WTC11 (cell line): Measurements from ENCODE around the gene NXPH4. TPM values are rescaled to one million over a fixed set of nuclear protein-coding genes. Genes with fewer than 3 reads are reported as not detected.

ENCODE experiments used
- ATAC-seq: fragments of 200-7000 bp; cut with Tn5 transposase; 2 replicates; pipeline ENCODE4 v1.10.0; 2021; ENCODE audit warnings: mild to moderate bottlenecking, moderate library complexity
- CTCF ChIA-PET: fragments of 300-600 bp; sonication (Branson Sonifier 250); formaldehyde crosslinking; loops from one replicate; lab custom pipeline; 2021; ENCODE audit warnings: antibody characterized with exemption; lab: Charles Lee
- POLR2A ChIA-PET: fragments of 350-600 bp; sonication (Branson Sonifier 250); formaldehyde crosslinking; loops from one replicate; lab custom pipeline; 2021; ENCODE audit warnings: antibody characterized with exemption; lab: Charles Lee
- DNase-seq: peaks from one replicate; pipeline ENCODE4 v3.0.0; 2021; ENCODE audit warnings: low spot score
- H3K27ac Mint-ChIP-seq: 2 replicates; pipeline ENCODE4 v1.8.0; 2021; ENCODE audit warnings: mixed read lengths
- H3K27me3 Mint-ChIP-seq: 2 replicates; pipeline ENCODE4 v1.8.0; 2021; ENCODE audit warnings: low read depth, mild to moderate bottlenecking, moderate library complexity, mixed read lengths
- H3K36me3 Mint-ChIP-seq: 2 replicates; pipeline ENCODE4 v1.8.0; 2021; ENCODE audit warnings: mixed read lengths
- H3K4me1 Mint-ChIP-seq: 2 replicates; pipeline ENCODE4 v1.8.0; 2022; ENCODE audit warnings: mixed read lengths
- H3K4me3 Mint-ChIP-seq: 2 replicates; pipeline ENCODE4 v1.8.0; 2021; ENCODE audit warnings: mild to moderate bottlenecking, moderate library complexity, mixed read lengths
- H3K9me3 Mint-ChIP-seq: 2 replicates; pipeline ENCODE4 v1.8.0; 2021; ENCODE audit warnings: mixed read lengths
- CREB1 ChIP-seq: sonication (generic); formaldehyde crosslinking; IDR thresholded peaks from 2 replicates; pipeline ENCODE4 v1.8.0; 2023; ENCODE audit warnings: mild to moderate bottlenecking, missing genetic modification reagents
- ETV6 ChIP-seq: sonication (generic); formaldehyde crosslinking; IDR thresholded peaks from 2 replicates; pipeline ENCODE4 v1.8.1; 2022; ENCODE audit warnings: mild to moderate bottlenecking, missing genetic modification reagents
- HMGA2 ChIP-seq: fragments of 250-450 bp; sonication (Bioruptor Pico); IDR thresholded peaks from 2 replicates; pipeline ENCODE4 v1.4.0; 2021; ENCODE audit warnings: mild to moderate bottlenecking, moderate library complexity
- MYBL2 ChIP-seq: sonication (generic); formaldehyde crosslinking; IDR thresholded peaks from 2 replicates; pipeline ENCODE4 v1.8.1; 2023; ENCODE audit warnings: mild to moderate bottlenecking, moderate library complexity, missing genetic modification reagents
- NFATC4 ChIP-seq: fragments of 250-450 bp; sonication (Bioruptor Pico); IDR thresholded peaks from 2 replicates; pipeline ENCODE4 v1.9.0; 2021; ENCODE audit warnings: mild to moderate bottlenecking
- NFE2L1 ChIP-seq: sonication (generic); formaldehyde crosslinking; IDR thresholded peaks from 2 replicates; pipeline ENCODE4 v1.8.1; 2023; ENCODE audit warnings: missing genetic modification reagents
- NR1H2 ChIP-seq: sonication (generic); formaldehyde crosslinking; IDR thresholded peaks from 2 replicates; pipeline ENCODE4 v1.9.0; 2021; ENCODE audit warnings: mild to moderate bottlenecking, moderate library complexity, missing genetic modification reagents
- RELA ChIP-seq: sonication (generic); formaldehyde crosslinking; IDR thresholded peaks from 2 replicates; pipeline ENCODE4 v1.8.1; 2022; ENCODE audit warnings: missing genetic modification reagents, mild to moderate bottlenecking, borderline replicate concordance
- SMAD3 ChIP-seq: sonication (generic); formaldehyde crosslinking; IDR thresholded peaks from 2 replicates; pipeline ENCODE4 v1.8.0; 2022; ENCODE audit warnings: missing genetic modification reagents, mild to moderate bottlenecking, borderline replicate concordance
- SMAD4 ChIP-seq: sonication (generic); formaldehyde crosslinking; IDR thresholded peaks from 2 replicates; pipeline ENCODE4 v1.8.0; 2022; ENCODE audit warnings: mild to moderate bottlenecking, missing genetic modification reagents
- TCF7 ChIP-seq: sonication (generic); formaldehyde crosslinking; IDR thresholded peaks from 2 replicates; pipeline ENCODE4 v1.8.0; 2022; ENCODE audit warnings: mild to moderate bottlenecking, low read depth, missing genetic modification reagents, moderate library complexity
- TEAD1 ChIP-seq: sonication (generic); formaldehyde crosslinking; IDR thresholded peaks from 2 replicates; pipeline ENCODE4 v1.8.0; 2022; ENCODE audit warnings: mild to moderate bottlenecking, missing genetic modification reagents
- TEAD4 ChIP-seq: sonication (generic); formaldehyde crosslinking; IDR thresholded peaks from 2 replicates; pipeline ENCODE4 v1.8.0; 2022; ENCODE audit warnings: mild to moderate bottlenecking, missing genetic modification reagents
- ZNF396 ChIP-seq: fragments of 250-450 bp; sonication (Bioruptor Pico); IDR thresholded peaks from 2 replicates; pipeline ENCODE4 v1.8.0; 2021; ENCODE audit warnings: mild to moderate bottlenecking, moderate library complexity, borderline replicate concordance
- total RNA-seq: library from RNA; stranded (reverse); gene quantifications from 3 replicates; pipeline ENCODE4 v1.2.3, GENCODE V29; 2021
- TF ChIP-seq, protein P1 (sequence below): sonication (generic); formaldehyde crosslinking; conservative IDR thresholded peaks from 2 replicates; pipeline ENCODE4 v1.8.1; 2022; ENCODE audit warnings: mild to moderate bottlenecking, missing genetic modification reagents
- TF ChIP-seq, protein P2 (sequence below): sonication (generic); formaldehyde crosslinking; IDR thresholded peaks from 2 replicates; pipeline ENCODE4 v1.8.1; 2023; ENCODE audit warnings: mild to moderate bottlenecking, missing genetic modification reagents, borderline replicate concordance
- TF ChIP-seq, protein P3 (sequence below): sonication (generic); formaldehyde crosslinking; IDR thresholded peaks from 2 replicates; pipeline ENCODE4 v1.8.1; 2022; ENCODE audit warnings: mild to moderate bottlenecking, missing genetic modification reagents, moderate library complexity, borderline replicate concordance
- TF ChIP-seq, protein P4 (sequence below): sonication (generic); formaldehyde crosslinking; IDR thresholded peaks from 2 replicates; pipeline ENCODE4 v1.8.0; 2023; ENCODE audit warnings: mild to moderate bottlenecking, missing genetic modification reagents
- TF ChIP-seq, protein P5 (sequence below): sonication (generic); formaldehyde crosslinking; IDR thresholded peaks from 2 replicates; pipeline ENCODE4 v1.8.1; 2022; ENCODE audit warnings: mild to moderate bottlenecking, moderate library complexity, missing genetic modification reagents
- TF ChIP-seq, protein P6 (sequence below): fragments of 250-450 bp; sonication (Bioruptor Pico); conservative IDR thresholded peaks from 2 replicates; pipeline ENCODE4 v1.9.0; 2021; ENCODE audit warnings: mild to moderate bottlenecking
- TF ChIP-seq, protein P7 (sequence below): sonication (generic); formaldehyde crosslinking; IDR thresholded peaks from 2 replicates; pipeline ENCODE4 v1.8.1; 2023; ENCODE audit warnings: mild to moderate bottlenecking, missing genetic modification reagents, moderate library complexity

NXPH4 gene
- total RNA-seq, 1 experiment from 2014 or later = 4.9 TPM

DNA sequence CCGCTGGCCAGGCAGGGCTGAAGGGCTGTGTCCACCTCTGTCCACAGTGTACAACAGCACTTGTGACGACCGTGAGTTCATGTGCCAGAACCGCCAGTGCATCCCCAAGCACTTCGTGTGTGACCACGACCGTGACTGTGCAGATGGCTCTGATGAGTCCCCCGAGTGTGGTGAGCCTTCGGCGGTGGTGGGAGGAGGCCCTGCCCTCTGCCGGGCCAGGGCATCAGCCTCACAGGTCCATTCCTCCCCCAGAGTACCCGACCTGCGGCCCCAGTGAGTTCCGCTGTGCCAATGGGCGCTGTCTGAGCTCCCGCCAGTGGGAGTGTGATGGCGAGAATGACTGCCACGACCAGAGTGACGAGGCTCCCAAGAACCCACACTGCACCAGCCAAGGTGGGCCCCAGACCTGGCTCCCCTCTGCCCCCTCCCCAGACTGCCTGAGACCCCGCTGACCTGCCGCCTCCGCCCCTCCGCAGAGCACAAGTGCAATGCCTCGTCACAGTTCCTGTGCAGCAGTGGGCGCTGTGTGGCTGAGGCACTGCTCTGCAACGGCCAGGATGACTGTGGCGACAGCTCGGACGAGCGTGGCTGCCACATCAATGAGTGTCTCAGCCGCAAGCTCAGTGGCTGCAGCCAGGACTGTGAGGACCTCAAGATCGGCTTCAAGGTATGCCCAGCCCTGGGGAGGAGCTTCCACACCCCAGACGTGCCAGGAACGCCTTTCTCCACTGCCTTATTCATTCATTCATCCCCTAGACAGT is 20.8 kb upstream of the NXPH4 start:
- POLR2A ChIA-PET = no interaction called here

DNA sequence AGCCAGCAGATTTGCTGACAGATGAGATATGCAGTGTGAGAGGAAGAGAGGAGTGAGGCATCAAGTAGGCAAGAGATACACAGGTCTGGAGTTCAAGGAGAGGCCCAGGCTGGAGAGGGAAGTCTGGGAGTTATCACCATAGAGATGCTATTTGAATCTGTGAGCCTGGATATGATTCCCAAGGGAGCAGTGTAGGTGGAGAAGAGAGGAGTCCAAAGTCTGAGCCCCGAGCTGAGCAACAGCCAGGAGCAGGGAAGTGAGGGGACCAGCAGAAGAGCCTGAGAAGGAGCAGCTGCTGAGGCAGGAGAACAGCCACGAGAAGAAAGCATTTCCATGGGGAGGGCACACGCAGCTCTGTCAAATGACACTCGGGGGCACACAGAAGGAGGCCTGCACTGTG is 20.2 kb upstream of the NXPH4 start:
- no peak overlapping the region for H3K27ac Mint-ChIP-seq
- H3K27me3 Mint-ChIP-seq = no peaks in the 10 kb centered on the region
- DNase-seq (no peak), ATAC-seq (no peak)
- peaks cover 5% of the 10 kb centered on the region; the same call in 1 of the 2 replicates for H3K9me3 Mint-ChIP-seq
- H3K36me3 Mint-ChIP-seq = peaks cover 69% of the 10 kb centered on the region
- POLR2A ChIA-PET = no interaction called here
- CTCF ChIA-PET = interaction anchor here (1.3 to 2.5 kb wide), 2 partner anchors 21 to 47 kb away, joined by 6 to 9 read pairs; no protein-coding TSS in a partner anchor
- no peaks in the 10 kb centered on the region for H3K4me1 Mint-ChIP-seq
- H3K4me3 Mint-ChIP-seq = no peak overlapping the region
- TF ChIP-seq ETV6 = no peak
- TF ChIP-seq, protein P1, sequence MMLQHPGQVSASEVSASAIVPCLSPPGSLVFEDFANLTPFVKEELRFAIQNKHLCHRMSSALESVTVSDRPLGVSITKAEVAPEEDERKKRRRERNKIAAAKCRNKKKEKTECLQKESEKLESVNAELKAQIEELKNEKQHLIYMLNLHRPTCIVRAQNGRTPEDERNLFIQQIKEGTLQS (CRISPR knock-in tag) = no peak
- TF ChIP-seq NR1H2 (CRISPR knock-in tag) = no peak
- no peak for TF ChIP-seq TEAD1 (CRISPR knock-in tag)
- no peak for TF ChIP-seq MYBL2 (CRISPR knock-in tag)
- TF ChIP-seq, protein P2, sequence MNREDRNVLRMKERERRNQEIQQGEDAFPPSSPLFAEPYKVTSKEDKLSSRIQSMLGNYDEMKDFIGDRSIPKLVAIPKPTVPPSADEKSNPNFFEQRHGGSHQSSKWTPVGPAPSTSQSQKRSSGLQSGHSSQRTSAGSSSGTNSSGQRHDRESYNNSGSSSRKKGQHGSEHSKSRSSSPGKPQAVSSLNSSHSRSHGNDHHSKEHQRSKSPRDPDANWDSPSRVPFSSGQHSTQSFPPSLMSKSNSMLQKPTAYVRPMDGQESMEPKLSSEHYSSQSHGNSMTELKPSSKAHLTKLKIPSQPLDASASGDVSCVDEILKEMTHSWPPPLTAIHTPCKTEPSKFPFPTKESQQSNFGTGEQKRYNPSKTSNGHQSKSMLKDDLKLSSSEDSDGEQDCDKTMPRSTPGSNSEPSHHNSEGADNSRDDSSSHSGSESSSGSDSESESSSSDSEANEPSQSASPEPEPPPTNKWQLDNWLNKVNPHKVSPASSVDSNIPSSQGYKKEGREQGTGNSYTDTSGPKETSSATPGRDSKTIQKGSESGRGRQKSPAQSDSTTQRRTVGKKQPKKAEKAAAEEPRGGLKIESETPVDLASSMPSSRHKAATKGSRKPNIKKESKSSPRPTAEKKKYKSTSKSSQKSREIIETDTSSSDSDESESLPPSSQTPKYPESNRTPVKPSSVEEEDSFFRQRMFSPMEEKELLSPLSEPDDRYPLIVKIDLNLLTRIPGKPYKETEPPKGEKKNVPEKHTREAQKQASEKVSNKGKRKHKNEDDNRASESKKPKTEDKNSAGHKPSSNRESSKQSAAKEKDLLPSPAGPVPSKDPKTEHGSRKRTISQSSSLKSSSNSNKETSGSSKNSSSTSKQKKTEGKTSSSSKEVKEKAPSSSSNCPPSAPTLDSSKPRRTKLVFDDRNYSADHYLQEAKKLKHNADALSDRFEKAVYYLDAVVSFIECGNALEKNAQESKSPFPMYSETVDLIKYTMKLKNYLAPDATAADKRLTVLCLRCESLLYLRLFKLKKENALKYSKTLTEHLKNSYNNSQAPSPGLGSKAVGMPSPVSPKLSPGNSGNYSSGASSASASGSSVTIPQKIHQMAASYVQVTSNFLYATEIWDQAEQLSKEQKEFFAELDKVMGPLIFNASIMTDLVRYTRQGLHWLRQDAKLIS (CRISPR knock-in tag) = no peak
- TF ChIP-seq, protein P3, sequence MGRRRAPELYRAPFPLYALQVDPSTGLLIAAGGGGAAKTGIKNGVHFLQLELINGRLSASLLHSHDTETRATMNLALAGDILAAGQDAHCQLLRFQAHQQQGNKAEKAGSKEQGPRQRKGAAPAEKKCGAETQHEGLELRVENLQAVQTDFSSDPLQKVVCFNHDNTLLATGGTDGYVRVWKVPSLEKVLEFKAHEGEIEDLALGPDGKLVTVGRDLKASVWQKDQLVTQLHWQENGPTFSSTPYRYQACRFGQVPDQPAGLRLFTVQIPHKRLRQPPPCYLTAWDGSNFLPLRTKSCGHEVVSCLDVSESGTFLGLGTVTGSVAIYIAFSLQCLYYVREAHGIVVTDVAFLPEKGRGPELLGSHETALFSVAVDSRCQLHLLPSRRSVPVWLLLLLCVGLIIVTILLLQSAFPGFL (CRISPR knock-in tag) = no peak
- TF ChIP-seq SMAD3 (CRISPR knock-in tag) = no peak
- no peak for TF ChIP-seq TCF7 (CRISPR knock-in tag)
- TF ChIP-seq RELA (CRISPR knock-in tag) = no peak
- TF ChIP-seq, protein P4, sequence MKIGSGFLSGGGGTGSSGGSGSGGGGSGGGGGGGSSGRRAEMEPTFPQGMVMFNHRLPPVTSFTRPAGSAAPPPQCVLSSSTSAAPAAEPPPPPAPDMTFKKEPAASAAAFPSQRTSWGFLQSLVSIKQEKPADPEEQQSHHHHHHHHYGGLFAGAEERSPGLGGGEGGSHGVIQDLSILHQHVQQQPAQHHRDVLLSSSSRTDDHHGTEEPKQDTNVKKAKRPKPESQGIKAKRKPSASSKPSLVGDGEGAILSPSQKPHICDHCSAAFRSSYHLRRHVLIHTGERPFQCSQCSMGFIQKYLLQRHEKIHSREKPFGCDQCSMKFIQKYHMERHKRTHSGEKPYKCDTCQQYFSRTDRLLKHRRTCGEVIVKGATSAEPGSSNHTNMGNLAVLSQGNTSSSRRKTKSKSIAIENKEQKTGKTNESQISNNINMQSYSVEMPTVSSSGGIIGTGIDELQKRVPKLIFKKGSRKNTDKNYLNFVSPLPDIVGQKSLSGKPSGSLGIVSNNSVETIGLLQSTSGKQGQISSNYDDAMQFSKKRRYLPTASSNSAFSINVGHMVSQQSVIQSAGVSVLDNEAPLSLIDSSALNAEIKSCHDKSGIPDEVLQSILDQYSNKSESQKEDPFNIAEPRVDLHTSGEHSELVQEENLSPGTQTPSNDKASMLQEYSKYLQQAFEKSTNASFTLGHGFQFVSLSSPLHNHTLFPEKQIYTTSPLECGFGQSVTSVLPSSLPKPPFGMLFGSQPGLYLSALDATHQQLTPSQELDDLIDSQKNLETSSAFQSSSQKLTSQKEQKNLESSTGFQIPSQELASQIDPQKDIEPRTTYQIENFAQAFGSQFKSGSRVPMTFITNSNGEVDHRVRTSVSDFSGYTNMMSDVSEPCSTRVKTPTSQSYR = no peak
- TF ChIP-seq, protein P5, sequence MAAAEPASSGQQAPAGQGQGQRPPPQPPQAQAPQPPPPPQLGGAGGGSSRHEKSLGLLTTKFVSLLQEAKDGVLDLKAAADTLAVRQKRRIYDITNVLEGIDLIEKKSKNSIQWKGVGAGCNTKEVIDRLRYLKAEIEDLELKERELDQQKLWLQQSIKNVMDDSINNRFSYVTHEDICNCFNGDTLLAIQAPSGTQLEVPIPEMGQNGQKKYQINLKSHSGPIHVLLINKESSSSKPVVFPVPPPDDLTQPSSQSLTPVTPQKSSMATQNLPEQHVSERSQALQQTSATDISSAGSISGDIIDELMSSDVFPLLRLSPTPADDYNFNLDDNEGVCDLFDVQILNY = no peak
- TF ChIP-seq, protein P6, sequence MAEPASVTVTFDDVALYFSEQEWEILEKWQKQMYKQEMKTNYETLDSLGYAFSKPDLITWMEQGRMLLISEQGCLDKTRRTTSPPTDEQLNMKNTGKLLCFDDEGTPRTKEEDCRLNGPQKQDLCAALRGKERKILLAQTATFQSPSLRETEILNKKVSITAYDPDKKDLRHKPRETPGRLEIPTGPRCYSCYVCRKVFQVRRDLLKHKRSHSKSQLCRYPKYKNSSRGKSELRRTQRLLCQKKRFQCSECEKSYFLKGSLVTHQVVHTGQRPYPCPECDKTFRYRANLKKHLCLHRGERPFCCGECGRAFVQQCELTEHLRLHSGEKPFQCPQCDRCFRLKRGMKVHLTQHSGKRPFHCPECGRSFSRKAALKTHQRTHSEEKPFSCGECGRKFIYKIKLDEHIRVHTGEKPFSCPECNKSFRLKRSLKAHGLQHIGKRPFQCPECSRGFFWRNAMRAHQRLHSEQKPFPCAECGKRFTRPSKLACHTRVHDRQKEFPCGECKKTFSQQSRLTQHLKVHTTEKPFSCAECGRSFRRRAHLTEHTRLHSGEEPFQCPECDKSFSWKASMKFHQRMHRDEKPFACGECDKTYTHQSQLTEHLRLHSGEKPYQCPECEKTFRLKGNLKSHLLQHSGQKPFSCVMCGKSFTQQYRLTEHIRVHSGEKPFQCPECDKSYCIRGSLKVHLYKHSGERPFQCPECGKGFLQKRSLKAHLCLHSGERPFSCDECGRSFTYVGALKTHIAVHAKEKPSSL (CRISPR knock-in tag) = no peak
- no peak for TF ChIP-seq CREB1 (CRISPR knock-in tag)
- no peak for TF ChIP-seq TEAD4 (CRISPR knock-in tag)
- no peak for TF ChIP-seq NFATC4 (CRISPR knock-in tag)
- TF ChIP-seq NFE2L1 = no peak
- no peak for TF ChIP-seq HMGA2
- no peak for TF ChIP-seq ZNF396 (CRISPR knock-in tag)

More for the DNA sequence above, 20.8 kb upstream of the NXPH4 start:
- Mint-ChIP-seq H3K9me3 (peaks cover 5% of the 10 kb centered on the region; the same call in 1 of the 2 replicates), H3K4me1 (no peaks in the 10 kb centered on the region), H3K27me3 (no peaks in the 10 kb centered on the region), H3K4me3 (no peak overlapping the region), H3K36me3 (peaks cover 68% of the 10 kb centered on the region), H3K27ac (no peak overlapping the region)
- no peak for ATAC-seq
- TF ChIP-seq TEAD1 (CRISPR knock-in tag) (no peak), SMAD4 (CRISPR knock-in tag) (no peak), NFATC4 (CRISPR knock-in tag) (no peak), SMAD3 (CRISPR knock-in tag) (no peak)
- TF ChIP-seq, protein P7, sequence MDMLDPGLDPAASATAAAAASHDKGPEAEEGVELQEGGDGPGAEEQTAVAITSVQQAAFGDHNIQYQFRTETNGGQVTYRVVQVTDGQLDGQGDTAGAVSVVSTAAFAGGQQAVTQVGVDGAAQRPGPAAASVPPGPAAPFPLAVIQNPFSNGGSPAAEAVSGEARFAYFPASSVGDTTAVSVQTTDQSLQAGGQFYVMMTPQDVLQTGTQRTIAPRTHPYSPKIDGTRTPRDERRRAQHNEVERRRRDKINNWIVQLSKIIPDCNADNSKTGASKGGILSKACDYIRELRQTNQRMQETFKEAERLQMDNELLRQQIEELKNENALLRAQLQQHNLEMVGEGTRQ (CRISPR knock-in tag) = no peak
- CTCF ChIA-PET = interaction anchor here (1.0 to 2.5 kb wide), 2 partner anchors 20 to 47 kb away, joined by 6 to 9 read pairs; no protein-coding TSS in a partner anchor
- no peak for DNase-seq
